Pancreas (tissue), 10 donors: ENCODE results near the gene ABI2. TPM values are rescaled to one million over a fixed set of nuclear protein-coding genes. Genes with fewer than 3 reads are reported as not detected.

Experiments used
- ATAC-seq, 4 donors: fragments of 200-7000 bp; cut with Tn5 transposase; one replicate each; pipeline versions ENCODE4 v1.8.0 to v1.9.1; 2020; ENCODE audit warnings: mild to moderate bottlenecking in 4 of 4, moderate library complexity in 4 of 4
- DNase-seq, 6 donors: peaks; one replicate each; pipeline ENCODE4 v3.0.0-alpha.2; 2020
- FAIRE-seq: peaks from 2 replicates; lab custom pipeline; 2012; peaks lifted over from hg19 to GRCh38; lab: Jason Lieb, UNC
- H3K27ac ChIP-seq, 4 donors: fragments of 200-600 bp; sonication (generic); 1 replicate in 3 of 4; 2 replicates in 1 of 4; pipeline versions ENCODE4 v1.5.0 to v1.8.0; 2020
- H3K27me3 ChIP-seq, 4 donors: fragments of 200-600 bp; one replicate each; pipeline ENCODE4 v1.8.0; 2021
- H3K36me3 ChIP-seq, 3 donors: fragments of 200-600 bp; sonication (generic) in 1 of 3; one replicate each; pipeline versions ENCODE4 v1.5.0 to v1.8.0; 2020 to 2021
- H3K4me1 ChIP-seq, 3 donors: fragments of 200-600 bp; one replicate each; pipeline ENCODE4 v1.8.0; 2021
- H3K4me3 ChIP-seq, 4 donors: fragments of 200-600 bp; sonication (generic) in 2 of 4; one replicate each; pipeline versions ENCODE4 v1.5.0 to v1.8.0; 2020 to 2021
- H3K9me3 ChIP-seq, 4 donors: fragments of 200-600 bp; one replicate each; pipeline ENCODE4 v1.8.0; 2021
- CTCF ChIP-seq, 4 donors: fragments of 200-600 bp; sonication (generic) in 3 of 4; IDR thresholded peaks; one replicate each; pipeline versions ENCODE4 v1.5.0 to v1.8.0; 2021; ENCODE audit warnings: antibody characterized with exemption in 4 of 4
- WGBS, 2 donors: extraction: QIAGEN DNeasy Blood & Tissue Kit; methylation state at CpG; one replicate each; pipeline ENCODE4 v1.1.7; 2013; 5-methylcytosine and 5-hydroxymethylcytosine counted together
- intact Hi-C, 3 donors: fragments of 100-400 bp; cut with DNase I; formaldehyde crosslinking; loops; one replicate each; pipeline versions ENCODE4 v1.11.1 to v1.14.2; 2022
- polyA plus RNA-seq, 2 donors: library from polyadenylated mRNA; stranded (reverse); fragments of 200-250 nt; gene quantifications; one replicate each; pipeline ENCODE4 v1.2.3, GENCODE V29; 2013
- total RNA-seq, 6 donors: library from RNA; stranded (reverse); fragmentation: NEBNext Ultra II Directional in 4 of 6; extraction: Animal tissue kit (Norgen Biotek cat#: 25700) in 4 of 6; gene quantifications; one replicate each; pipeline versions ENCODE4 v1.2.1 to v1.2.4, GENCODE V29; 2021 to 2023
- donor health status: healthy with polysubstance abuse.
- donor health status: DM: no; HTN: no; CAD: no; lungs with moderate emphysema.
- donor health status: DM: no; HTN: no; CAD: no.
- donor health status: control.
- donor health status: control.
- donor health status: Bipolar disorder and iron deficiency.
- donor health status: DM: yes; HTN: yes; CAD: no.
- donor health status: DM: no; HTN: no; CAD: no.
- donor health status: DM: no; HTN: no; CAD: no.
- donor health status: DM: yes; HTN: yes; CAD: no.

Gene ABI2
- total and polyA plus RNA-seq, 8 donors: 4.9 to 27.9 (median 12.7) TPM

- Histone ChIP-seq H3K4me1 (no peaks in the 10 kb centered on the region), H3K9me3 (no peaks in the 10 kb centered on the region), H3K27ac (no peak overlapping the region), H3K27me3 (no peaks in the 10 kb centered on the region), H3K36me3 (no peaks in the 10 kb centered on the region), H3K4me3 (no peak overlapping the region)
- FAIRE-seq: no peak
- WGBS, 2 donors: 63 to 68% methylated on average over 5 of the region's 5 CpGs
- DNase-seq: no peak
- intact Hi-C loops: no loop called here
- no peak for ATAC-seq
- TF ChIP-seq CTCF (IDR thresholded peaks at IDR 0.05): no peak
Measured at GRCh38 chr2:203431391-203432185, 103.4 kb downstream of the ABI2 start.

GRCh38 chr2:203432811-203433210, 104.6 kb downstream of the ABI2 start:
- H3K36me3 ChIP-seq: no peaks in the 10 kb centered on the region
- ATAC-seq: no peak
- no peak overlapping the region for H3K4me3 ChIP-seq
- H3K27ac ChIP-seq: no peak overlapping the region
- WGBS, 2 donors: 58 to 71% methylated on average over 6 of the region's 6 CpGs
- H3K4me1 ChIP-seq: no peaks in the 10 kb centered on the region
- DNase-seq: no peak
- intact Hi-C loops: no loop called here
- no peaks in the 10 kb centered on the region for H3K27me3 ChIP-seq
- no peak for FAIRE-seq
- H3K9me3 ChIP-seq: no peaks in the 10 kb centered on the region
- TF ChIP-seq CTCF (IDR thresholded peaks at IDR 0.05): no peak

- WGBS, 2 donors: 93 to 94% methylated on average over 2 of the region's 2 CpGs
- Histone ChIP-seq H3K27me3 (no peaks in the 10 kb centered on the region), H3K4me3 (no peak overlapping the region), H3K36me3 (no peaks in the 10 kb centered on the region), H3K4me1 (no peaks in the 10 kb centered on the region), H3K9me3 (no peaks in the 10 kb centered on the region), H3K27ac (no peak overlapping the region)
- TF ChIP-seq CTCF (IDR thresholded peaks at IDR 0.05): no peak
- FAIRE-seq (no peak), DNase-seq (no peak), ATAC-seq (no peak)
- intact Hi-C loops: no loop called here
Measured at GRCh38 chr2:203436496-203436895, 108.3 kb downstream of the ABI2 start.

- H3K9me3 ChIP-seq: no peaks in the 10 kb centered on the region
- H3K4me1 ChIP-seq: no peaks in the 10 kb centered on the region
- 93 to 97% methylated on average over 4 of the region's 4 CpGs for WGBS, 2 donors
- H3K36me3 ChIP-seq: no peaks in the 10 kb centered on the region
- intact Hi-C loops: no loop called here
- no peak for TF ChIP-seq CTCF (IDR thresholded peaks at IDR 0.05)
- ATAC-seq (no peak), DNase-seq (no peak), FAIRE-seq (no peak)
- H3K27ac ChIP-seq: no peak overlapping the region
- no peaks in the 10 kb centered on the region for H3K27me3 ChIP-seq
- H3K4me3 ChIP-seq: no peak overlapping the region
Measured at GRCh38 chr2:203437511-203437910, 109.3 kb downstream of the ABI2 start.

- TF ChIP-seq CTCF (IDR thresholded peaks at IDR 0.05): no peak
- Histone ChIP-seq H3K4me1 (no peaks in the 10 kb centered on the region), H3K4me3 (no peak overlapping the region), H3K27me3 (no peaks in the 10 kb centered on the region), H3K27ac (no peak overlapping the region), H3K36me3 (no peaks in the 10 kb centered on the region), H3K9me3 (no peaks in the 10 kb centered on the region)
- DNase-seq: no peak
- intact Hi-C loops: no loop called here
- no peak for ATAC-seq
- FAIRE-seq: no peak
- WGBS, 2 donors: 80 to 81% methylated on average over 2 of the region's 2 CpGs
Measured at GRCh38 chr2:203438528-203438927, 110.3 kb downstream of the ABI2 start.
